ENCODE measurements around the gene RAB30.
A peak's percentile ranks its signal among the peaks of the same experiment; 100 is the strongest.

The RAB30 gene

GRCh38 chr11:82996966-82997606 is 74.6 kb downstream of the RAB30 start:
- ChIA-PET POLR2A (interaction anchor here (0.6 to 0.8 kb wide), 2 partner anchors 54 to 86 kb away, joined by 3 read pairs; no protein-coding TSS in a partner anchor), CTCF (no interaction called here)
- TF ChIP-seq ZNF2 (tag by site-specific recombination; IDR thresholded peaks at IDR 0.05) (no peak), REPIN1 (tag by site-specific recombination; IDR thresholded peaks at IDR 0.05; ENCODE audit: low read depth) (no peak), MYNN (tag by site-specific recombination; IDR thresholded peaks at IDR 0.05; ENCODE audit: borderline replicate concordance) (no peak), GLIS1 (tag by site-specific recombination; IDR thresholded peaks at IDR 0.05) (peak; percentile 49; the same call in 1 of the 2 replicates), ZIC2 (tag by site-specific recombination; IDR thresholded peaks at IDR 0.05) (0 out of 2 replicates have a peak, but pooled peaks have one; percentile 20)
- no peak overlapping the region for H3K27ac ChIP-seq (ENCODE audit: extremely low read depth, low read depth, low read length)
- H3K4me3 ChIP-seq (ENCODE audit: low read depth, low read length): no peak overlapping the region
- H3K36me3 ChIP-seq (ENCODE audit: control insufficient read depth in 2 of 2, insufficient read depth in 1 of 2, low read length in 2 of 2): no peaks in the 10 kb centered on the region
- H3K4me1 ChIP-seq (ENCODE audit: control insufficient read depth, insufficient read depth, low read length): peaks cover 13% of the 10 kb centered on the region
- no peaks in the 10 kb centered on the region for H3K9me3 ChIP-seq (ENCODE audit: control insufficient read depth, insufficient read depth, low read depth, low read length)

- no peak for TF ChIP-seq ZNF174 (tag by site-specific recombination; IDR thresholded peaks at IDR 0.05)
- TF ChIP-seq SCRT1 (tag by site-specific recombination; IDR thresholded peaks at IDR 0.05; ENCODE audit: borderline replicate concordance): peak; percentile 24; the same call in 1 of the 2 replicates
- no peak for TF ChIP-seq ZNF571 (tag by site-specific recombination; IDR thresholded peaks at IDR 0.05)
- TF ChIP-seq SCRT2 (tag by site-specific recombination; IDR thresholded peaks at IDR 0.05): peak; percentile 71
- TF ChIP-seq, protein P1, sequence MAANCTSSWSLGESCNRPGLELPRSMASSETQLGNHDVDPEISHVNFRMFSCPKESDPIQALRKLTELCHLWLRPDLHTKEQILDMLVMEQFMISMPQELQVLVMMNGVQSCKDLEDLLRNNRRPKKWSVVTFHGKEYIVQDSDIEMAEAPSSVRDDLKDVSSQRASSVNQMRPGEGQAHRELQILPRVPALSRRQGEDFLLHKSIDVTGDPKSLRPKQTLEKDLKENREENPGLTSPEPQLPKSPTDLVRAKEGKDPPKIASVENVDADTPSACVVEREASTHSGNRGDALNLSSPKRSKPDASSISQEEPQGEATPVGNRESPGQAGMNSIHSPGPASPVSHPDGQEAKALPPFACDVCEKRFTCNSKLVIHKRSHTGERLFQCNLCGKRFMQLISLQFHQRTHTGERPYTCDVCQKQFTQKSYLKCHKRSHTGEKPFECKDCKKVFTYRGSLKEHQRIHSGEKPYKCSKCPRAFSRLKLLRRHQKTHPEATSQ (tag by site-specific recombination; IDR thresholded peaks at IDR 0.05): no peak
- no peak for TF ChIP-seq ZNF426 (tag by site-specific recombination; IDR thresholded peaks at IDR 0.05)
- TF ChIP-seq GLI2 (tag by site-specific recombination; IDR thresholded peaks at IDR 0.05; ENCODE audit: borderline replicate concordance, low read depth): no peak
- no peak for TF ChIP-seq ZFHX2 (tag by site-specific recombination; conservative IDR thresholded peaks at IDR 0.05)
- no peak for TF ChIP-seq ZNF341 (tag by site-specific recombination; IDR thresholded peaks at IDR 0.05; ENCODE audit: low read depth)
- TF ChIP-seq PRDM1 (tag by site-specific recombination; IDR thresholded peaks at IDR 0.05): no peak
- TF ChIP-seq MZF1 (tag by site-specific recombination; IDR thresholded peaks at IDR 0.05; ENCODE audit: borderline replicate concordance): no peak
- no peak for TF ChIP-seq ZNF366 (tag by site-specific recombination; conservative IDR thresholded peaks at IDR 0.05)
These were observed 75.8 kb downstream of the RAB30 start for GRCh38 chr11:82995754-82996398.

GRCh38 chr11:82995235-82995634 is 76.5 kb downstream of the RAB30 start:
- Histone ChIP-seq H3K4me3 (ENCODE audit: low read depth, low read length) (no peak overlapping the region), H3K27ac (ENCODE audit: extremely low read depth, low read depth, low read length) (no peak overlapping the region), H3K4me1 (ENCODE audit: control insufficient read depth, insufficient read depth, low read length) (peaks cover 13% of the 10 kb centered on the region), H3K9me3 (ENCODE audit: control insufficient read depth, insufficient read depth, low read depth, low read length) (no peaks in the 10 kb centered on the region), H3K36me3 (ENCODE audit: control insufficient read depth in 2 of 2, insufficient read depth in 1 of 2, low read length in 2 of 2) (no peaks in the 10 kb centered on the region)
- POLR2A ChIA-PET: no interaction called here
- CTCF ChIA-PET: interaction anchor here (1.1 kb wide), 1 partner anchor 65 kb away, joined by 3 read pairs; no protein-coding TSS in a partner anchor
- TF ChIP-seq, protein P2, sequence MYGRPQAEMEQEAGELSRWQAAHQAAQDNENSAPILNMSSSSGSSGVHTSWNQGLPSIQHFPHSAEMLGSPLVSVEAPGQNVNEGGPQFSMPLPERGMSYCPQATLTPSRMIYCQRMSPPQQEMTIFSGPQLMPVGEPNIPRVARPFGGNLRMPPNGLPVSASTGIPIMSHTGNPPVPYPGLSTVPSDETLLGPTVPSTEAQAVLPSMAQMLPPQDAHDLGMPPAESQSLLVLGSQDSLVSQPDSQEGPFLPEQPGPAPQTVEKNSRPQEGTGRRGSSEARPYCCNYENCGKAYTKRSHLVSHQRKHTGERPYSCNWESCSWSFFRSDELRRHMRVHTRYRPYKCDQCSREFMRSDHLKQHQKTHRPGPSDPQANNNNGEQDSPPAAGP (tag by site-specific recombination; IDR thresholded peaks at IDR 0.05): no peak
- TF ChIP-seq ZNF398 (tag by site-specific recombination; IDR thresholded peaks at IDR 0.05) (no peak), ZNF707 (tag by site-specific recombination; IDR thresholded peaks at IDR 0.05) (no peak), PBX3 (CRISPR knock-in tag; IDR thresholded peaks at IDR 0.05) (no peak), ZNF146 (tag by site-specific recombination; IDR thresholded peaks at IDR 0.05) (no peak), ZNF366 (tag by site-specific recombination; conservative IDR thresholded peaks at IDR 0.05) (no peak), ZNF324 (tag by site-specific recombination; IDR thresholded peaks at IDR 0.05) (no peak), ZNF16 (tag by site-specific recombination; IDR thresholded peaks at IDR 0.05; ENCODE audit: low read depth) (no peak), ZNF404 (tag by site-specific recombination; IDR thresholded peaks at IDR 0.05) (no peak)

More at GRCh38 chr11:82995754-82996398, 75.8 kb downstream of the RAB30 start:
- H3K4me3 ChIP-seq (ENCODE audit: low read depth, low read length): no peak overlapping the region
- H3K9me3 ChIP-seq (ENCODE audit: control insufficient read depth, insufficient read depth, low read depth, low read length): no peaks in the 10 kb centered on the region
- ChIA-PET CTCF (interaction anchor here (1.1 kb wide), 1 partner anchor 66 kb away, joined by 3 read pairs; no protein-coding TSS in a partner anchor), POLR2A (no interaction called here)
- H3K36me3 ChIP-seq (ENCODE audit: control insufficient read depth in 2 of 2, insufficient read depth in 1 of 2, low read length in 2 of 2): no peaks in the 10 kb centered on the region
- H3K27ac ChIP-seq (ENCODE audit: extremely low read depth, low read depth, low read length): no peak overlapping the region
- peaks cover 13% of the 10 kb centered on the region for H3K4me1 ChIP-seq (ENCODE audit: control insufficient read depth, insufficient read depth, low read length)
